Fibroblast of skin of abdomen (primary cell): ENCODE results near the gene ZNF865.

Experiments
- DNase-seq: peaks from one replicate; pipeline ENCODE4 v3.0.0-alpha.2; 2013

The ZNF865 gene

GRCh38 chr19:55660991-55661390 lies 55.5 kb downstream of the ZNF865 start:
- DNase-seq: no peak

GRCh38 chr19:55661826-55662225 lies 56.4 kb downstream of the ZNF865 start:
- no peak for DNase-seq

- DNase-seq: no peak
These were observed 58.5 kb downstream of the ZNF865 start for GRCh38 chr19:55663846-55664536.

GRCh38 chr19:55666343-55667005 lies 61.0 kb downstream of the ZNF865 start:
- no peak for DNase-seq
